ENCODE data around the gene AKAP13. TPM values are rescaled to one million over a fixed set of nuclear protein-coding genes. Genes with fewer than 3 reads are reported as not detected.

AKAP13 gene
- total RNA-seq, 4 donors from 2014 or later = 189 to 405 (median 244) TPM

DNA sequence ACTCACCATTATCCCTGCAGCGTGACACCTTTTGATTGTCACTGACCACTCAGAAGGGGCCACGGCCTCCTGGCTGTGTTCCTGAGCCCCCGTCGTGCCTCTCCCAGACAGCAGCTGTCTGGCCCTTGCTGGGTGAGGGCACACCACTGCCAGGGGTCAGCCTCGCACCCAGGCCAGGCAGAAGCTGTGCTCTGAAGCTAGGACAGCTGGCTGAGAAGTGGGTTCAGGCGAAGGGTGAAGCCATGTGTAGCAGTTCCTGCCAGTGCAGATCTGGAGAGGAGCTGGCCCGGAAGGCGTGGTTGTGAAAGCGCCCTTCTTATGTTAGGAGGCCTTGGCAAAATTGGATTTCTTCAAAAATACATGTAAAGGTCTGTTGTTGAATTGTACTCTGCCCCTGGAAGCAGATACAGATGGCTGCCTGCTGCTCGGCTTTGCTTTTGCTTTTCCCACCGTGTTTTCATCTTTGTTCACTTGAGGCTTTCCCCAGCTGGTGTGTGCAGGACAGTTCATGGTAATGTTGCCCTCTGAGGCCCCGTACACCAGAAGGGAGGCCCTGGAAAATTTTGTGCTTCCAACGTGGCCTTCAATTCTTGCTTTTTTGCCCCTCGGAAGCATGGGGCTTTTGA is 365.2 kb downstream of the AKAP13 start:
- peaks cover 72 to 84% of the 10 kb centered on the region in 2 donors for H3K36me3 ChIP-seq
- no peak overlapping the region for H3K4me3 ChIP-seq (replicated peaks in 1 of 3)
- intact Hi-C loops (cut with DNase I) = loop anchor here (10.0 kb wide), 1 partner anchor 49 kb away; the partner anchor contains the start of gene KLHL25
- no peak for DNase-seq
- WGBS, 2 donors = 85 to 88% methylated on average over 14 of the region's 14 CpGs
- peaks cover 3 to 10% of the 10 kb centered on the region in 2 donors for H3K4me1 ChIP-seq
- no peak overlapping the region for H3K27ac ChIP-seq
- TF ChIP-seq POLR2A (IDR thresholded peaks at IDR 0.05) = no peak
- TF ChIP-seq, protein P1, sequence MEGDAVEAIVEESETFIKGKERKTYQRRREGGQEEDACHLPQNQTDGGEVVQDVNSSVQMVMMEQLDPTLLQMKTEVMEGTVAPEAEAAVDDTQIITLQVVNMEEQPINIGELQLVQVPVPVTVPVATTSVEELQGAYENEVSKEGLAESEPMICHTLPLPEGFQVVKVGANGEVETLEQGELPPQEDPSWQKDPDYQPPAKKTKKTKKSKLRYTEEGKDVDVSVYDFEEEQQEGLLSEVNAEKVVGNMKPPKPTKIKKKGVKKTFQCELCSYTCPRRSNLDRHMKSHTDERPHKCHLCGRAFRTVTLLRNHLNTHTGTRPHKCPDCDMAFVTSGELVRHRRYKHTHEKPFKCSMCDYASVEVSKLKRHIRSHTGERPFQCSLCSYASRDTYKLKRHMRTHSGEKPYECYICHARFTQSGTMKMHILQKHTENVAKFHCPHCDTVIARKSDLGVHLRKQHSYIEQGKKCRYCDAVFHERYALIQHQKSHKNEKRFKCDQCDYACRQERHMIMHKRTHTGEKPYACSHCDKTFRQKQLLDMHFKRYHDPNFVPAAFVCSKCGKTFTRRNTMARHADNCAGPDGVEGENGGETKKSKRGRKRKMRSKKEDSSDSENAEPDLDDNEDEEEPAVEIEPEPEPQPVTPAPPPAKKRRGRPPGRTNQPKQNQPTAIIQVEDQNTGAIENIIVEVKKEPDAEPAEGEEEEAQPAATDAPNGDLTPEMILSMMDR (IDR thresholded peaks at IDR 0.05) = no peak
- H3K9me3 ChIP-seq = no peaks in the 10 kb centered on the region
- no peaks in the 10 kb centered on the region for H3K27me3 ChIP-seq

DNA sequence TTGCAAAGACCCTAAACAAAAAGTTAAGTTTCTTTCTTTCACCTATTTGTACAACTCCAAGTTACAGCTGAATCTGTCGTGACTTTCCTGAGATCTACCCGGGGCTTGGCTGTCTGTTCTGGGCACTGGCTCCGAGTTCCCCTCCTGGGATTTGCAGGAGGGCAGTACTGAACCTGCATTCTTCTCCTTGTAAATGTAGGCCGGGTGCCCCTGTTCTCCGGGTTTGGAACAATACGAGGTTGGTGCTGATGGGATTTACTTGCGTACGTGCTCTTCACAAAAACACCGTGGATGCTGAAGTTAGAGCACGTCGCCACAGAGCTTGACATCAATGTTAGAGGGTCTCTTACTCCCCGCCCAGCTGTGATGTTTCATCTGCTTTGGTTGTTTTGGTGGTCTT is 366.2 kb downstream of the AKAP13 start:
- WGBS, 2 donors = 95 to 96% methylated on average over 12 of the region's 12 CpGs
- H3K4me3 ChIP-seq (replicated peaks in 1 of 3) = no peak overlapping the region
- no peaks in the 10 kb centered on the region for H3K27me3 ChIP-seq
- TF ChIP-seq, protein P1 (IDR thresholded peaks at IDR 0.05) = no peak
- TF ChIP-seq POLR2A (IDR thresholded peaks at IDR 0.05) = no peak
- DNase-seq = no peak
- no peak overlapping the region for H3K27ac ChIP-seq
- H3K36me3 ChIP-seq = peaks cover 63 to 74% of the 10 kb centered on the region in 2 donors
- no peaks in the 10 kb centered on the region for H3K9me3 ChIP-seq
- intact Hi-C loops (cut with DNase I) = loop anchor here (10.0 kb wide), 1 partner anchor 48 kb away; the partner anchor contains the start of gene KLHL25
- H3K4me1 ChIP-seq = peaks cover 10 to 20% of the 10 kb centered on the region in 2 donors

DNA sequence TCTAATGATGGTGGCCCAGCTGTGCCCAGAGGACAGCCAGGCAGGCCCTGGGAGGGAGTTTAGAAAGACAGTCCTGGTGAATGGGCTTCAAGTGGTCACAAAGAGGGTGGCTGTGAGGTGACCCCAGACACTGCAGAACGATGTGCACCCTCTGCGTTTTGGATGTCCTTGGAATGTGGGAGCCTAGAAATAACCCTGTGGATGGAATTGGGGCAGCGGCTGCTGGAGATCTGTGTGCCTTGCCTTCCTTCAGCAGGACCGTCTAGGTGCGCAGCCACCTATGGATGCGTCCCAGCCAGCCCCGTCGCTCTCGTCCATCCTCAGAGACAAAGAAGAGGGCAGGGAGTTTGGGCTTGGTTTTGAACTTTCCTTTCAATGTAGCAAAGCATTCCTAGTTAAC is 367.8 kb downstream of the AKAP13 start:
- Histone ChIP-seq H3K36me3 (peaks cover 50 to 58% of the 10 kb centered on the region in 2 donors), H3K9me3 (no peaks in the 10 kb centered on the region), H3K4me3 (replicated peaks in 1 of 3) (no peak overlapping the region), H3K27me3 (no peaks in the 10 kb centered on the region), H3K4me1 (peaks cover 20 to 33% of the 10 kb centered on the region in 2 donors), H3K27ac (peak overlapping the region in 1 of 3 donors; percentile 7)
- no peak for DNase-seq
- TF ChIP-seq, protein P1 (IDR thresholded peaks at IDR 0.05) = no peak
- TF ChIP-seq POLR2A (IDR thresholded peaks at IDR 0.05) = no peak
- intact Hi-C loops (cut with DNase I) = loop anchor here (10.0 kb wide), 1 partner anchor 47 kb away; the partner anchor contains the start of gene KLHL25
- WGBS, 2 donors = 88 to 93% methylated on average over 9 of the region's 9 CpGs

DNA sequence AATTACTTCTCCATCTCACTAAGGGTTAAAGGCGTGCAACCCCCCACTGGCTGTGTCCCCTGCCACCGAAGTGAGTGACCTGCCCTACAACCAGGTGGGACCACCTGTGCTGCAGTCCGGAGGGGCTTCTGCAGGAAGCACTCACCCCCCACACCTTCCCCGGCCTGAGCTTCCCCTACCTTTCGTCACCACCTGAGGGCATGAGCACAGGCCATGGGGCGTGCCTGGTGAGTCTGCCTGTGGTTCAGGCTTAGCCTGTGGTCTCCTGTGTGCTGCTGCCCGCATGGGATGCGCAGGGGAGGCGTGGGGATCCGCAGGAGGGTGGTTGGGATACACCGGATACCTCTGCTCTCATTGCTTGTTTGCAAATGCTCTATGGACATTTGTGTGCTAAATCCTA is 368.3 kb downstream of the AKAP13 start:
- H3K4me3 ChIP-seq (replicated peaks in 1 of 3) = no peak overlapping the region
- no peaks in the 10 kb centered on the region for H3K27me3 ChIP-seq
- H3K36me3 ChIP-seq = peaks cover 44 to 53% of the 10 kb centered on the region in 2 donors
- H3K9me3 ChIP-seq = no peaks in the 10 kb centered on the region
- intact Hi-C loops (cut with DNase I) = loop anchor here (10.0 kb wide), 1 partner anchor 46 kb away; the partner anchor contains the start of gene KLHL25
- TF ChIP-seq, protein P1 (IDR thresholded peaks at IDR 0.05) = no peak
- TF ChIP-seq POLR2A (IDR thresholded peaks at IDR 0.05) = no peak
- DNase-seq = no peak
- H3K4me1 ChIP-seq = peaks cover 20 to 33% of the 10 kb centered on the region in 2 donors
- WGBS, 2 donors = 83 to 91% methylated on average over 11 of the region's 11 CpGs
- H3K27ac ChIP-seq = peak overlapping the region in 2 of 3 donors; percentile 7 to 71
